Renal cortex interstitium (tissue), 3 donors: ENCODE results near the gene CCDC24. TPM values are rescaled to one million over a fixed set of nuclear protein-coding genes. Genes with fewer than 3 reads are reported as not detected.

Experiments used
- polyA plus RNA-seq, 3 donors: library from polyadenylated mRNA; unstranded; fragments of 120-200 nt; gene quantifications; one replicate each; pipeline ENCODE4 v1.2.1, GENCODE V29; 2013; ENCODE audit not compliant: insufficient read length in 3 of 3

The CCDC24 gene
- polyA plus RNA-seq, 3 donors: 14.6 to 27.6 (median 19.3) TPM

Other genes starting within 250 kb of the CCDC24 start
- 1 to 10 TPM; 1.4 to 4.3 (median 1.9) TPM for gene ARTN, start 57.8 kb upstream of the CCDC24 start, polyA plus RNA-seq
- gene IPO13, start 44.6 kb upstream of the CCDC24 start, polyA plus RNA-seq: 10 to 100 TPM; 36.9 to 43.5 (median 41.8) TPM
- gene DPH2, start 21.6 kb upstream of the CCDC24 start, polyA plus RNA-seq: 10 to 100 TPM; 21.4 to 23.7 (median 22.4) TPM
- 100 to 1,000 TPM; 116 to 158 (median 156) TPM for gene ATP6V0B, start 16.6 kb upstream of the CCDC24 start, polyA plus RNA-seq
- 10 to 100 TPM; 29.5 to 46.9 (median 38.4) TPM for gene B4GALT2, start 12.4 kb upstream of the CCDC24 start, polyA plus RNA-seq
- 1 to 10 TPM; 5.7 to 8.0 (median 7.2) TPM for gene SLC6A9, start 39.9 kb downstream of the CCDC24 start, polyA plus RNA-seq
- under 1 TPM in 1 of 3 donors, not detected in 2; 0.05 TPM for gene KLF17, start 127.2 kb downstream of the CCDC24 start, polyA plus RNA-seq
- not detected for gene KLF18, start 150.0 kb downstream of the CCDC24 start, polyA plus RNA-seq
- 10 to 100 TPM; 56.6 to 67.9 (median 59.5) TPM for gene DMAP1, start 221.9 kb downstream of the CCDC24 start, polyA plus RNA-seq